B cell (primary cell): ENCODE results near the gene EIF5A. TPM values are rescaled to one million over a fixed set of nuclear protein-coding genes. Genes with fewer than 3 reads are reported as not detected.

ENCODE experiments used
- ATAC-seq: fragments of 200-7000 bp; cut with Tn5 transposase; one replicate; pipeline ENCODE4 v1.10.0; 2021; ENCODE audit warnings: low read depth, mild to moderate bottlenecking, moderate number of reproducible peaks, moderate library complexity
- CTCF ChIA-PET: fragments of 350-600 bp; sonication (Branson Sonifier 250); formaldehyde crosslinking; loops from one replicate; lab custom pipeline; 2021; ENCODE audit warnings: antibody characterized with exemption, inconsistent platforms; lab: Charles Lee
- POLR2A ChIA-PET: fragments of 350-600 bp; sonication (Branson Sonifier 250); formaldehyde crosslinking; loops from one replicate; lab custom pipeline; 2021; ENCODE audit warnings: antibody characterized with exemption; lab: Charles Lee
- DNase-seq: peaks from one replicate; pipeline ENCODE4 v3.0.0; 2013
- H2AFZ ChIP-seq: 2 replicates; pipeline ENCODE4 v1.6.1; 2012; ENCODE audit warnings: mild to moderate bottlenecking, low read depth, low read length; ENCODE audit not compliant: insufficient read depth, poor library complexity, severe bottlenecking
- H3K27ac ChIP-seq, 2 donors: 1 replicate in 1 of 2; 2 replicates in 1 of 2; pipeline ENCODE4 v1.5.1; 2012 to 2013; ENCODE audit warnings: low read length in 2 of 2, mild to moderate bottlenecking in 2 of 2, moderate library complexity in 1 of 2
- H3K27me3 ChIP-seq, 4 experiments: fragments of 200-600 bp in 1 of 4; sonication (generic) in 1 of 4; replicated peaks in 1 of 4; 1 replicate in 2 of 4; 2 replicates in 2 of 4; pipeline versions ENCODE4 v1.6.1 to v1.7.0; 2013 to 2016; ENCODE audit warnings: low read length in 3 of 4, mild to moderate bottlenecking in 2 of 4, mixed read lengths in 1 of 4, moderate library complexity in 1 of 4; ENCODE audit not compliant: insufficient read depth in 4 of 4, control insufficient read depth in 3 of 4; ENCODE audit errors: control extremely low read depth in 1 of 4
- H3K36me3 ChIP-seq, 2 experiments: replicated peaks in 1 of 2; 1 replicate in 1 of 2; 2 replicates in 1 of 2; pipeline versions ENCODE4 v1.6.1 to v1.7.1; 2013; ENCODE audit warnings: low read length in 1 of 2; ENCODE audit not compliant: insufficient read depth in 2 of 2, control insufficient read depth in 1 of 2; ENCODE audit errors: control extremely low read depth in 1 of 2, extremely low read depth in 1 of 2
- H3K4me1 ChIP-seq, 2 donors: fragments of 200-600 bp in 1 of 2; sonication (generic) in 1 of 2; 1 replicate in 1 of 2; 2 replicates in 1 of 2; pipeline versions ENCODE4 v1.5.1 to v1.6.1; 2013 to 2017; ENCODE audit warnings: low read length in 2 of 2; ENCODE audit not compliant: control insufficient read depth in 2 of 2, insufficient read depth in 2 of 2
- H3K4me2 ChIP-seq: replicated peaks from 2 replicates; pipeline ENCODE3; 2012; ENCODE audit warnings: mild to moderate bottlenecking, low read depth, low read length; ENCODE audit not compliant: poor library complexity, severe bottlenecking
- H3K4me3 ChIP-seq, 5 experiments: fragments of 200-600 bp in 1 of 5; sonication (generic) in 1 of 5; 1 replicate in 3 of 5; 2 replicates in 2 of 5; pipeline versions ENCODE4 v1.5.1 to v1.7.0; 2011 to 2016; ENCODE audit warnings: low read length in 4 of 5, mild to moderate bottlenecking in 4 of 5, low read depth in 2 of 5, control low read depth in 1 of 5, moderate library complexity in 1 of 5; ENCODE audit not compliant: insufficient read depth in 1 of 5; ENCODE audit errors: control extremely low read depth in 1 of 5, extremely low read depth in 1 of 5
- H3K79me2 ChIP-seq: fragments of 200-600 bp; sonication (generic); one replicate; pipeline ENCODE4 v1.6.0; 2016; ENCODE audit warnings: low read length; ENCODE audit not compliant: control insufficient read depth, insufficient read depth
- H3K9ac ChIP-seq: fragments of 200-600 bp; sonication (generic); 2 replicates; pipeline ENCODE4 v1.6.1; 2017; ENCODE audit warnings: mild to moderate bottlenecking, low read length, moderate library complexity
- H3K9me3 ChIP-seq, 3 donors: one replicate each; pipeline versions ENCODE4 v1.6.1 to v1.7.1; 2013; ENCODE audit warnings: low read length in 2 of 3; ENCODE audit not compliant: control insufficient read depth in 2 of 3, insufficient read depth in 1 of 3; ENCODE audit errors: control extremely low read depth in 1 of 3
- H4K20me1 ChIP-seq: 2 replicates; pipeline ENCODE4 v1.6.0; 2012; ENCODE audit warnings: mild to moderate bottlenecking, low read length; ENCODE audit not compliant: insufficient read depth, control insufficient read depth, poor library complexity, severe bottlenecking
- H3K27ac Mint-ChIP-seq: one replicate; pipeline ENCODE4 v1.8.0; 2021; ENCODE audit warnings: mixed read lengths
- H3K27me3 Mint-ChIP-seq: one replicate; pipeline ENCODE4 v1.8.0; 2021; ENCODE audit warnings: mixed read lengths
- H3K4me1 Mint-ChIP-seq: one replicate; pipeline ENCODE4 v1.8.0; 2021; ENCODE audit warnings: mixed read lengths
- H3K4me3 Mint-ChIP-seq: one replicate; pipeline ENCODE4 v1.8.0; 2021; ENCODE audit warnings: mixed read lengths
- H3K9me3 Mint-ChIP-seq: one replicate; pipeline ENCODE4 v1.8.0; 2022; ENCODE audit warnings: mixed read lengths; ENCODE audit not compliant: insufficient read depth
- EZH2 ChIP-seq: IDR thresholded peaks from 2 replicates; pipeline ENCODE4 v1.6.1; 2012; ENCODE audit warnings: borderline replicate concordance, low read depth, mild to moderate bottlenecking, moderate library complexity, low read length; ENCODE audit not compliant: insufficient read depth, poor library complexity, severe bottlenecking
- WGBS: methylation state at CpG from one replicate; pipeline ENCODE4 v1.1.5; 2013; ENCODE audit warnings: missing lambda C conversion rate; ENCODE audit not compliant: insufficient coverage; 5-methylcytosine and 5-hydroxymethylcytosine counted together
- intact Hi-C: fragments of 100-400 bp; cut with micrococcal nuclease; formaldehyde crosslinking; loops from one replicate; pipeline ENCODE4 v1.10.0; 2022
- polyA plus RNA-seq: library from polyadenylated mRNA; depleted of rRNA; stranded (reverse); fragments of >200 nt; gene quantifications from 2 replicates; pipeline ENCODE4 v1.2.3, GENCODE V29; 2012
- total RNA-seq, 2 donors: library from RNA; stranded (reverse); fragments of 120-200 nt in 1 of 2; gene quantifications; 1 replicate in 1 of 2; 2 replicates in 1 of 2; pipeline versions ENCODE4 v1.2.3 to v1.2.4, GENCODE V29; 2013 to 2022
- TF ChIP-seq, protein P1 (sequence below): fragments of 200-600 bp; IDR thresholded peaks from one replicate; pipeline ENCODE4 v1.8.0; 2022; ENCODE audit warnings: antibody characterized with exemption, mild to moderate bottlenecking

Gene EIF5A
- total and polyA plus RNA-seq, 2 donors (not counting 1 experiment from before 2014, with no cell fraction given) = 233 to 576 TPM

DNA sequence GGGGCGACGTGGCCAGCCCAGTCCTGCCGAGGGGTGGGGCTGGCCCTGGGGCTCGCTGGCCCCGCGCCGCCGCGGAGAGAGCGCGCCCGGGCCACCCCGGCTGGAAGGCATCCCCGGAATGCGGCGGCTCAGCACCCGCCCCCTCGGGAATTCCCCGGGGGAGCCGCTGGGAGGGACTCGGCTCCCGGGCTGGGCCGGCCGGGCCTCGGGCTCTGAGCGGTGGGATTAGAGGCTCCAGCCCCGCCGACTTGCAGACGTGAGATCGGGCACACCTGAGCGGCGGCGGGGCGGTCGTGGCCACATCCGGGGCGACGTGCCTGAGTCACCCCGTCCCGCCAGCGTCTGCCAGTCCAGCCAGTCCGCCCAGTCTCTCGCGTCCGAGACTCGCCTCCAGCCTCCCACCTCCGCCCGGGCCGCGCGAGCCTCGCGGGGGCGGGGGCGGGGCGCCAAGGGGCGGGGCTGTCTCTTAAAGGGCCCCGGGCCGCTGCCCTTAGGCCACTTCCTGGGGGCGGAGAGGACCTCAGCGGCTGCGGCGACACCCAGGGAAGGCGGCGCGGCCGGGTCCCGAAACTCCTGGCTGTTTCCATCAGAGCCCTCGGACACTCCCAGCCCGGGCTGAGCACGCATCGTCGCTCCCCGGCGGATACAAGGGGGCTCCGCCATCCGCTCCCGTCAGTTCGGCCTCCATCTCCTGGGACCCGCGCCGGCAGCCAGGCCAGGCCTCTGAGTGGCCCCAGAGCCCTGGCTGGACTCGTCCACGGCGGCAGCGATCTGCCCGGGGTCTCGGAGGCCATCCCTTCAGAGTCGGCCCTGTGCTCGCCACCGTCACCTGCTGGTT is 44.5 kb downstream of the EIF5A start, which contains the start of gene KCTD11:
Gene KCTD11, plus strand, starts transcription at position 498 of the 838 bp plus-strand sequence.
- Mint-ChIP-seq H3K4me1 (peaks cover 38% of the 10 kb centered on the region), H3K27ac (peak within 1 kb of the TSS; percentile 91), H3K9me3 (no peaks in the 10 kb centered on the region), H3K27me3 (no peaks in the 10 kb centered on the region), H3K4me3 (peak within 1 kb of the TSS; percentile 94)
- Histone ChIP-seq H4K20me1 (peaks cover 24% of the 10 kb centered on the region), H3K36me3 (peaks cover 2 to 22% of the 10 kb centered on the region in 2 experiments), H3K9ac (peak within 1 kb of the TSS; percentile 86), H3K4me3 (peak within 1 kb of the TSS; percentile 35 to 92 (median 84)), H3K27me3 (no peaks in the 10 kb centered on the region), H3K9me3 (no peaks in the 10 kb centered on the region), H3K4me2 (peak within 1 kb of the TSS; percentile 97), H3K27ac (peak within 1 kb of the TSS; percentile 63 to 90), H2AFZ (peak within 1 kb of the TSS; percentile 88), H3K4me1 (peaks cover 14 to 41% of the 10 kb centered on the region in 2 donors), H3K79me2 (peaks cover 19% of the 10 kb centered on the region)
- ChIA-PET POLR2A (interaction anchor here (0.6 to 3.0 kb wide), 10 partner anchors 10 to 132 kb away, joined by 3 to 17 read pairs (median 5); partner anchors contain the start of genes ACAP1, CHRNB1, NEURL4 and POLR2A), CTCF (interaction anchor here (0.7 to 4.1 kb wide), 12 partner anchors 15 to 336 kb away, joined by 3 to 31 read pairs (median 6); partner anchors contain the start of genes ACAP1, NEURL4, SENP3 and SOX15)
- TF ChIP-seq, protein P1, sequence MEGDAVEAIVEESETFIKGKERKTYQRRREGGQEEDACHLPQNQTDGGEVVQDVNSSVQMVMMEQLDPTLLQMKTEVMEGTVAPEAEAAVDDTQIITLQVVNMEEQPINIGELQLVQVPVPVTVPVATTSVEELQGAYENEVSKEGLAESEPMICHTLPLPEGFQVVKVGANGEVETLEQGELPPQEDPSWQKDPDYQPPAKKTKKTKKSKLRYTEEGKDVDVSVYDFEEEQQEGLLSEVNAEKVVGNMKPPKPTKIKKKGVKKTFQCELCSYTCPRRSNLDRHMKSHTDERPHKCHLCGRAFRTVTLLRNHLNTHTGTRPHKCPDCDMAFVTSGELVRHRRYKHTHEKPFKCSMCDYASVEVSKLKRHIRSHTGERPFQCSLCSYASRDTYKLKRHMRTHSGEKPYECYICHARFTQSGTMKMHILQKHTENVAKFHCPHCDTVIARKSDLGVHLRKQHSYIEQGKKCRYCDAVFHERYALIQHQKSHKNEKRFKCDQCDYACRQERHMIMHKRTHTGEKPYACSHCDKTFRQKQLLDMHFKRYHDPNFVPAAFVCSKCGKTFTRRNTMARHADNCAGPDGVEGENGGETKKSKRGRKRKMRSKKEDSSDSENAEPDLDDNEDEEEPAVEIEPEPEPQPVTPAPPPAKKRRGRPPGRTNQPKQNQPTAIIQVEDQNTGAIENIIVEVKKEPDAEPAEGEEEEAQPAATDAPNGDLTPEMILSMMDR = peak; percentile 50
- no peak for TF ChIP-seq EZH2
- intact Hi-C loops = loop anchor here (1.0 to 2.0 kb wide), 4 partner anchors 23 to 52 kb away; partner anchors contain the start of genes GPS2, NEURL4, PLSCR3 and TMEM256
- DNase-seq (peak; percentile 78), ATAC-seq (peak; percentile 67)
- under 1% methylated on average over 91 of the region's 91 CpGs for WGBS
